ENCODE measurements around the gene TEX264.
"Not testable (repeated sequence)": the region's sequence is repeated elsewhere in the genome, so short reads cannot be mapped to it uniquely, and the experiment has no call there.

Gene TEX264

DNA sequence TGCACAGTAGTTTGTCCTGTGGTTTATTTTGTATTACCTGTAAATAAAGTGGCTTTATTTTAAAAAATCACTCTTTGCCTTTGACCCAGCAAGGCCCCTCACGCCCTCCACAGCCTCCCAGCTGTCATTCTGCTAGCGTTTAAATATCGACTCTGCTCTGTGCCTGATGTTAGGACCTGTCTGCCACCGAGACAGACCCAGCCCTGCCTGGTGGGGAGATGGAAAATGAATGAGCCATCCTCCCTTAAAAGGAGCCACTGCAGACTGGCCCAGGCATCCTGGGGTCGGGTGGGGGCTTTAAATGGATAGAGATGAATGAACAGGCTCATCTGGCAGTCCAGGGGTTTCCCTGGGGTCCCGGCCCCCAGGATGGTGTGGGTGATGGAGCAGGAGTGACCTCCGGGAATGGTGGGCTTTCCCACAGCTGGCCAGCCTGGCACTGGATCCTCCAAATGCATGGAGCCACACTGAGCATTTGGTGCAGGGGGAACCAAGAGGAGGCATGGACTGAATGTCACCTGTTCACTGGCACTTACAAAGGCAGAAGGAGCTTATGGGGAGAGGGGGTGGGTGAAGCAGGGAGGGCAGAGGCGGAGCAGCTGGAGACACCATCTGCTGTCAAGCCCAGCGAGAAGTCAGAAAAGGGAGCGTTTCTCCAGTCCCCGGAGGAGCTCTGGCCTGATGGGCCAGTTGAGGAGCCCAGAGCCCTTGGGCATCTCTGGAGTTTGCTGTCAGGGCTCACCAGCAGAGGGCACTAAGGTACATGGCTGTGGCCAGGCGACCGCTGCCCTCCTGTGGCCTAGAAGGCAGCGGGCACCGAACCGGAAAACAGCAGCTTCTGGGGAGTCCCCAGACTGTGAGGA is 47.7 kb downstream of the TEX264 start:
- no peak for DNase-seq

DNA sequence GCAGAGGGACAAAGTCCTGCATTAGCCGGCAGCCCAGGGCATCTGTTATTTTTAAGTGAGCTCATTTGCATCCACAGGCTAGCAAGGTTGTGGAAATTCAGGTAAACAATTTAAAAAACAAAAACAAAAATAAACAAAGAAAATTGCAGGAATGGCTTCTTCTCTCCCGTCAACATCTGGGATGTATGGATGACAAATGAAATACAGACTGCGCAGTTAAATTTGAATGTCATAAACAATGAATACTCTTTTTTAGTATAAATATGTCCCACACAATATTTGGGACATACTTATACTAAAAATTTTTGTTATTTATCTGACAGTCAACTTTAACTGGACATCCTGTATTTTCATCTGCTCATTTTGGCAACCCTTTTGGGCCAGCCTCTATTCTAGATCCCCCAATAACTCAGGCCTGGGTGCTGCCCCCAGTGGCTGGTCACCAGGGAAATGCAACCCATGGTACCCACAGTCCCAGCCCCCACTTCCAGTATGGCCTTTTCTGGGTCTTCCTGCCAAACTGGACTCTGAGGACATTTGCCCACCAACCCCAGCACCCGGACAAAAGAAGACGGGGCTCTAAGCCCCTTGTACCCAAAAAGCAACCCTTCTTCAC is 48.5 kb downstream of the TEX264 start:
- DNase-seq = no peak

DNA sequence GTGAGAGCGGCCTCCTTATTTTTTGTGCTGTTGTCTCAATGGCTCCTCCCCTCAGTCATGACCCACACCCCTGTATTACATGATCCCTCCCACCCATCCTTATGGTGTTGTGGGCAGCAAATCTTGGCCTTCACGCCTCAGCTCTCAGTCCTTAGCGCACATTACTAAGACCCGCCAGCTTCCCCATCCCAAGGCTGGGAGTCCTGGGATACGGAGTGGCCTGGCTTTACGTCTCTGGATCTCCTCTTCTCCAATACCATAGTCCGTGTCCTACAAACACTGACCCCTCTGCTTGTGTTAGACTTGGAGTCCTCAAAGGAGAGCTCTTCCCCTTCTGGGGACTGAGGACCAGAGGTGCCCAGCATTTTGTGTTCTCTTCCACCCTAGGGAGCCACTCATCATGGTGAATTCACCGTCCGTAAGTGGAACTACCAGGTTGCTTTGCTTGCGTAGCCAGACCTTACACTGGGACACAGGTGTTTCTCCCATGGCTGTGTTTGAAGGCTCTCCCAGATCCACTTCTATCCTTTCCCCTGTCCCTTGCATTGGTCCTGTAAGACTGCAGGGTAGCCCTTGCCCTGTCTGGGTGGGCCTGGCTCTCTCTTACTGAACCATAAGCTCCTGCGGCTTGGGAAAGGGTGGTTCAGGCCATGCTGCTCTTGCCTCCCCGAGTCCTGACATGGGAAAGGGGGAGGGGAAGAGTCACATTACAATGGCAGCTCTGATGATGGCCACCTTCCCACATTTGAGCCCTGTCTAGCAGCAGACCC is 49.4 kb downstream of the TEX264 start:
- DNase-seq = no peak

DNA sequence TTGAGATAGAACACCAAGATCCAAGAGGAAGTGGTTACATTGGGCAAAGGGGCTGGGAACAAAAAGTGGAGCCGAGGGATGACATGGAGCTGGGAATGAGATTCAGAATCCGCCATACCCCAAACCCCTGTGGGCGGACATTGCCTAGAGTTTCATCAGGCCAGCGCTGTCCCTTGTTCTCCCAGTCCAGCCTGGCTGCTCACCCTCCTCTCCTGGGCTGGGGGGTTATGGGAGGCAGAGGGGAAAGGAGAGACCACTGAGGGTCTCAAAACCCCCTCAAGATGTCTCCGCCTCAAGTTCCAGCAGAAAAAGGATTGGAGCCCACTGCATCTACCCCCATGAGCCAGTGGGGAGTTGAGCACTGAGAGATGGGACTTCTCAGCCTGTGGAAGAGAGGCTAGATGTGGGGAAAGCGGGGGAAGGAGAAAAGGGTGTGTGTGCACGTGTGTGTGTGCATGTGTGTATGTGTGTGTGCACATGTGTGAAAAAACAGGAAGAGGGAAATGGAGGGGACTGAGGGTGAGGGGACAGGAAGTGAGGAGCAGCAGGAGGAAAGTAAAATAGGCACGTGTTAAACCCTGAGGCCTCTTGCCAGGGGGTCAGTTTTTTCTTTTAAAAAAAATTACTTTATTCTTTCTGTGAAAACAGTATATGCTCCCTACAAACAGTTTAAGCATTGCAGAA is 50.2 kb downstream of the TEX264 start:
- DNase-seq = no peak

DNA sequence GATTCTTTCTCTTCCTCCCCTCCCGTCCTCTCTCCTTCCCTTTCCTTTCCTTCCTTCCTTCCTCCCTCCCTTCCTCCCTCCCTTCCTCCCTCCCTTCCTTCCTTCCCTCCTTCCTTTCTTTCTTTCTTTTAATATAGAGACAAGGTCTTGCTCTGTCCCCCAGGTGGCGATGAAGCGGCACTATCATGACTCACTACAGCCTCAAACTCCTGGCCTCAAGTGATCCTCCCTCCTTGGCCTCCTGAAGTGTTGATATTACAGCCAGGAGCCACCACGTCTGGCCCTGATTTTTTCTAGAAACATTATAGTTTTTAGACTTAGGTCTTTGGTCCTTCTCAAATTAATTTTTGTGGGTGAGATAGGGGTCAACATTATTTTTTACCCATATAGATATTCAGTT is 51.3 kb downstream of the TEX264 start:
- DNase-seq = no peak

DNA sequence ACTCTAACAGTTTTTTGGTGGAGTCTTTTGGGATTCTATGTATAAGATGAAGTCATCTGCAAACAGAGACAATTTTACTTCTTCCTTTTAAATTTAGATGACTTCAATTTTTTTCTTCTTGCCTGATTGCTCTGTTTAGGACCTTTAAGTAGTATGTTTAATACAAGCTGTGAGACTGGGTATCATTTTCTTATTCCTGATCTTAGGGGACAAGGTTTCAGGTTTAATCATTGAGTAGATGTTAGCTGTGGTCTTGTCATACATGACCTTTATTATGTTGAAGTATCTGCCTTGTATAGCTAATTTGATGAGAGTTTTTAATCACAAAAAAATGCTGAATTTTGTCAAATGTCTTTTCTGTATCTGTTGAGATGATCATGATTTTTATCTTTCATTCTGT is 56.4 kb downstream of the TEX264 start:
- no peak for DNase-seq

DNA sequence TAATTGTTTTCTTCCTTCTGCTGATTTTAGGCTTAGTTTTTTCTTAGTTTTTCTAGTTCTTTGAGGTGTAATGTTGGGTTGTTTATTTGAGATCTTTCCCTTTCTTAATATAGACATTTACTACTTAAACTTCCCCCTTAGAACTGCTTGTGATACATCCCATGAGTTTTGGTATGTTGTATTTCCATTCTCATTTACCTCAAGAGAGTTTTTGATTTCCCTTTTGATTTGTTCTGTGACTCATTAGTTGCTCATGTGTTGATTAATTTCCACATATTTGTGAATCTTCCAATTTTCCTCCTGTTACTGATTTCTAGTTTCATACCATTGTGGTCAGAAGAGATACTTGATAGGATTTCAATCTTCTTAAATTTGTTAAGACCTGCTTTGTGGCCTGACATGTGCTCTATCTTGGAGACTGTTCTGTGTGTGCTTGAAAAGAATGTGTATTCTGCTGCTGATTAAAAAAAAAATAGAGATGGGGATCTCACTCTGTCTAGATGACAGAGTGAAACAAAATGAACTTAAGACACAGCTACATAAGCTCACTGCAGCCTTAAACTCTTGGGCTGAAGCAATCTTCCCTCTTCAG is 58.1 kb downstream of the TEX264 start:
- no peak for DNase-seq

DNA sequence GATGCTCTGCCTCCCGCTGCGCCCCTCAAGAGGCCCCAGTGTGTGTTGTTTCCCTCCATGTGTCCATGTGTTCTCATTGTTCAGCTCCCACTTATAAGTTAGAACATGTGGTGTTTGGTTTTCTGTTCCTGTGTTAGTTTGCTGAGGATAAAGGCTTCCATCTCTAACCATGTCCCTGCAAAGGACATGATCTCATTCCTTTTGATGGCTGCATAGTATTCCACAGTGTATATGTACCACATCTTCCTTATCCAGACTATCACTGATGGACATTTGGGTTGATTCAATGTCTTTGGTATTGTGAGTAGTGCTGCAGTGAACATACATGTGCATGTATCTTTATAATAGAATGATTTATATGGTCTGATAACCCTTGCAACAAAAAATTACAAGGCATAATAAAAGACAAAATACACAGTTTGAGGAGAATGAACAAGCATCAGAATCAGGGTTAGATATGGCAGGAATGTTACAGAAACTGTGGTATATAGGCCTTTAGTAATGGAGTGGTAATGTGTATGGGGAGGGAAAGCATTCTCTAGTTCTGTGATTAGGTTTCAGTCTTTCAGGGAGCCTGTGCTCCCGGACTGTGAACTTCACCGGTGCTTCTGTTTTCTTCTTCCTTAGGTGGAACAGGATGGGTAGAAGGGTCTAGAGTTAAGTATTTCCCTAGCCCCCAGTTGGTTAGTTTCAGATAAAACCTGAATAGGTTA is 63.0 kb downstream of the TEX264 start:
- no peak for DNase-seq

DNA sequence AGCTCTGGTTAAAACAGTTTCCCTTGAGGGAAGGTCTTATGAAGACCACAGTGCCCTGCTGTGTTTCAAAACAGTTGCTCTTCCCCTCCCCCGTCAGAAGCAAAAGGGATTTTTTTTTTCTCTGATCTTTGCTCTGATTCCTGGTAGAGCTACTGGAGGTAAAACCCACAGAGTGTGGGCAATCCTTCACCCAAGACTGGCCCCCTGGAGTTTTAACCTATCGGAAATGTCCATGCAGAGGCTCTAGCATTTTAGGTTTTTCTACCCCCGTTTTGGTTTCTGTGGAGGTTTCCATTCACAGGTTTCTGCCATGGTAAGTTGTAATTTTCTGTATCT is 63.5 kb downstream of the TEX264 start:
- DNase-seq = no peak

DNA sequence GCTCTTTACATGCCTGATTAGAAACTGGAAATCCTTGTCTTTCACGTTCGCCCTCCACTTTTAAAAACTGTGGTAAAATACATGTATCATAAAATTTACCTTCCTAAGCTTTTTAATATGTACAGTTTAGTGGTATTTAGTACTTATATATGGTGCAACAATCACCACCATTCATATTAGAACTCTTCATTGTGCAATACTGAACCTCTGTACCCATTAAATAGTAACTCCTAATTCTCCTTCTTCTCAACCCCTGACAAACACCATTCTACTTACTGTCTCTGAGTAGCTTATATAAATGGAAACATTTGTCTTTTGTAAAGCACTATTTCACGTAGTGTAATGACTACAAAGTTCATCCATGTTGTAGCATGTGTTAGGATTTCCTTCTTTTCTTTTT is 64.0 kb downstream of the TEX264 start:
- DNase-seq = no peak

DNA sequence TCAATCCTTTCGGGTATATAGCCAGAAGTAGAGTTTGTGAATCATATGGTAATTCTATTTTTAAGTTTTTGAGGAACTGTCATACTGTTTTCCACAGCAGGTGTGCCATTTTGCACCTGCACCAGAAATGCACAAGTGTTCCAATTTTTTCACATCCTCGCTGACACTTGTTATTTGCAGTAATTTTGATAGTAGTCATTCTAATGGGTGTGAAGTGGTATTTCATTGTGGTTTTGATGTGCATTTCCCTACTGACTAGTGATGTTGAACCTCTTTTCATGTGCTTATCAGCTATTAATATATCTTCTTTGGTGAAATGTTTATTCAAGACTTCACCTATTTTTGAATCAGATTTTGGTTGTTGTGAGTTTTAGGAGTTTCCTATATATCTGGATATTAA is 64.9 kb downstream of the TEX264 start:
- DNase-seq = no peak

DNA sequence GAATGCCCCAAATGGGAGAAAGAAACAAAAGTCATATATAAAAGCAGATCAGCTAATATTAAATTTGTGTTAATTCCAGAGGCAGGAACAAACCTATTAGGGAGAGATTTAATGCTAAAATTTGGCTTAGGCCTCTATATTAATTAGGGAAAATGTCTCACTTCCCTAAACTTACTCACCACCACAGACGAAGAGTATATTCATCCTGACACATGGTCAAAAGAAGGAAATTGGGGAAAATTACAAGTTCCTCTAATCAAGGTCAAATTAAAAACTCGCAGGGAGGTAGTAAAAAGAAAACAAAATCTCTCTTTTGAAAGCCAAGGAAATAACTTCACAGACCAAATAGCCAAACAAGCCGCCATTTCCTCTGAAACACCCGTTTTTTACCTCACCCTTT is 68.1 kb downstream of the TEX264 start:
- no peak for DNase-seq

DNA sequence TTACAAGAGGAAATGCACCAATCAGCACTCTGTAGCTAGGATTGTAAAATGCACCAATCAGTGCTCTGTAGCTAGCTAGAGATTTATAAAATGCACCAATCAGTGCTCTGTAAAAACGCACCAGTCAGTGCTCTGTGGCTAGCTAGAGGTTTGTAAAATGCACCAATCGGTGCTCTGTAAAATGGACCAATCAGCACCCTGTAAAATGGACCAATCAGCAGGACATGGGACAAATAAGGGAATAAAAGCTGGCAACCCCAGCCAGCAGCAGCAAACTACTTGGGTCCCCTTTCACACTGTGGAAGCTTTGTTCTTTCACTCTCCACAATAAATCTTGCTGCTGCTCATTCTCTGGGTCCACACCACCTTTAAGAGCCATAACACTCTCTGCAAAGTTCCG is 71.3 kb downstream of the TEX264 start:
- not testable (repeated sequence) for DNase-seq

DNA sequence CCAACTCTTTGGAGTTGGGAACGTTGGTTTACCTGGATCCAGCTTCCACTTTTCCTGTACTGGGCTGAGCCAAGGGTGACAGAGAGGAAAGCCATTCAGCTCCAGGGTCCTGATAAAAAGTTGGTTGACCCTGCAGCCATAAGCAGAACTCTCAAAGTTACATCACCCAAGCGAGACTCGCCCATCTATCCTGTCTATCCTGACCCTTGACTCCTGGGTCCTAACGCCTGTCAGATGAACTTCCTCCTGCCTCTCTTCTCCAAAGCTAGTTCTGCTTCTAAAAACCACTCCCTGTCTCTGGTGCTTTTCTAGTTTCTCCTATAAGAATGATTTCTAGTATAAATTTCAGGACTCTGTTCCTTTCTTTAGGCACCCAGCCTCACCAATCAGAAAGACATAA is 71.9 kb downstream of the TEX264 start:
- DNase-seq = not testable (repeated sequence)

DNA sequence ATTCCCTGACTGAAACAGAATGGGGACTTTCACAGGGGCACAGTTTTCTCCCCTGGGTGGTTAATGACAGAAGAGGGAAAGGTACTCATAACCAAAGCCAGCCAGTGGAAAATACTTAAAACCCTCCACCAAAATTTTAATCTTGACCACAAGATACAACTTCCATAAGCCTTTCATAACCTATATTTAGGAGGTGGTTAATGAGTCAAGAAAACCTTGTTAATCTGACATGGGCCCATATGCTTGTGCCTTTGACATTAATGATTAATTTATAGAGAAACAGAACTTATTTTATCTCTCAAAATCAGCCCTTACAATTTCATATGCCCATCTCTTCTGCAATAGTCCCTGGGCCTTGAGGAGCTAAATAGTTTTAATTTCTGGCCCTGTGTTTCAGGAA is 76.8 kb downstream of the TEX264 start:
- no peak for DNase-seq

DNA sequence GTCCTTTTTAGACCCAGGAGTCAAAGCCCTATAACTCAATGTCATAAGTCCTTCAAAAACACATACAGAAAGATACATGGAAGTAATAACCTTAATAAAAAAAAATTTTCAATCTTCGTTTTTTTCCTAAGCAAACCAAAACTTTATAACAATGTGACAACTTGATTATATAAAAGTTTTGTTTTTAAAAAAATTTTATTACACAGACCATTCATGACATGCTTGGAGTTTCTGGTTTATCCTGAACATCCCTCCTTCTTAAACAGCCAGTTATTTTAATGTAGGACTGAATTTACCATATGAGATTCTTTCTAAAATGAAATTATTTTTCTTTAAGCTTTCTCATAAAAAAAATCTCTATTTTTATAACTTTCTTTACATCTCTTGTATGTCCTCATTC is 77.3 kb downstream of the TEX264 start:
- DNase-seq = no peak

DNA sequence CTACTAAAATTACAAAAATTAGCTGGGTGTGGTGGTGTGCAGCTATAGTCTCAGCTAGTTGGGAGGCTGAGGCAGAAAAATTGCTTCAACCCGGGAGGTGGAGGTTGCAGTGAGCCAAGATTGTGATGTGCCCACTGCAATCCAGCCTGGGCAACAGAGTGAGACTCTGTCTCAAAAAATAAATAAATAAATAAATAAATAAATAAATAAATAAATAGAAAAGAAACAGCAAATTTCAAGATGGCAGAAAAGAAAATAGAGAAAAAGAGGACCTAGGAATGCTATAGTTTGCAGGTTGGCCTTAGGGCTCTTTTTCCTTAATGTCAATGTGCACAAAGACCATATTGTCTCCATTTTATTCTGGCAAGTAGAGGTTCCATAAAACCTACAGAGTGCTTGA is 79.8 kb downstream of the TEX264 start:
- no peak for DNase-seq

DNA sequence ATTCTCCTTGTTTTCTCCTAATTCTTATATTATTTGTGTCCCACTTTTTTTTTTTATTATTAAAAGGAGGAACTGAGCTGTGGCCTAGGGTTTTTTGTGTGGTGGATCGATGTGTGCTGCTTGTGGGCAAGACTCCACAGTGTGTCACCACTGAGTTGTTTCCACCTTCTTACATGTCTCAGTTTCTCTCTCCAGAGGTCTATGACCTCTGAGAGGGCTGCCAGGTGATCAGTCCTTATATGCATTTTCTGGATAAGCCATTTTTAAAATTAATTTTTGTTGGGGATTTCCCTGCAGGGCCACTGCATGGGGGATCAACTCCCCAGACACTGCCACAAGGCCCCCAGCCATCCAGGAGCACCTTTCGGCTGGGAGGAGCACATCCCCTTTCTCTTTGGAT is 80.2 kb downstream of the TEX264 start:
- no peak for DNase-seq

Measured in SIG-M5 (cell line).